GM21423 (cell line): Measurements from ENCODE around the gene TGFBI.

Experiments
- ATAC-seq: cut with Tn5 transposase; IDR thresholded peaks from one replicate; pipeline ENCODE4 v1.9.1; 2021; ENCODE audit warnings: mild to moderate bottlenecking, moderate library complexity; ENCODE audit not compliant: unreplicated experiment

TGFBI gene

DNA sequence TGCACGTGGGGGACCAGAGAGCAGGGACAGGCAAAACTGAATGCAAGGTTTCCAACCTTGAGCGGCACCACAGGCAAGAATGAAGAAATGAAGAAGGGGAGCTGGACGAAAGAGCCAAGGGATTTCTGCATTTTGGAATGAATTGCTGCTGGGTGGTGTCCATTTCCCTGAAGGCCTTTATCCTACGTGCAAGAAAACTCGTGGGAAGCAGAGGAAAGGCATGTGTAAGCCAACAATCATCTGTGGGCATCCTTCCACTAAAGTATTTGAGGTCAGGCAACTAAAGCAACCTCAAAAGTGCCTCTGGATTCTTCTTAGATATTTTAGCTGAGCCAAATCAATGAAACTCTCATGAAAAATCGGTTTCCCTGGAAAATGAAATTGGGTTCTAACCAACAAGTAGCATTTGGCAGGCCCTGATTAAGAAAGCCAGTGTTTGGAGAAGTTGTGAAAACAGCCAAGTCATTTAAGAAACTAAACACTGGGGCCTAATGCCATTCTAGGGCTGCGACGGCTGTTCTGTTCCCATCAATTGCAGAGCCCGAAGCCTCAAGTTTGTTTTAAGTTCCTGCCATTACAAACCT, 4.7 kb upstream of the TGFBI start:
- ATAC-seq = no peak

DNA sequence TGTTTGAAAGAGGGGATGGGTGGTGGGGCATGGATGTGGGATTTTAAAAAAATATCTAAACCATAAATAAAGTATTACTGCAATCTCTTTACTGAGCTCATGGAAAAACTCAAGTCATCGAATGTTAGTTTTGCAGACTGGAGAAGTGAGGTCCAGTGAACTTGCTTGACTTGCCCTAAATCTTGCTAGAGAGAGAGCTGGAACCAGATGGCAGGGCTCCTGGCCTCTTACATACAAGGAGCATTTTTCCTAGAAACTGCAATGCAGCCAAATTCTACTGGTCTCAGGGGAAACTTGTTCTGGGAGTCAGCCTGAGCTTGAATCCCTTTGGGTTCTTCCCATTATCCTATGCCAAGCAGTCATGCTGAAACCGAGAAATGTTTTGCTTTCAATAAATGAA, 2.9 kb upstream of the TGFBI start:
- ATAC-seq = no peak

DNA sequence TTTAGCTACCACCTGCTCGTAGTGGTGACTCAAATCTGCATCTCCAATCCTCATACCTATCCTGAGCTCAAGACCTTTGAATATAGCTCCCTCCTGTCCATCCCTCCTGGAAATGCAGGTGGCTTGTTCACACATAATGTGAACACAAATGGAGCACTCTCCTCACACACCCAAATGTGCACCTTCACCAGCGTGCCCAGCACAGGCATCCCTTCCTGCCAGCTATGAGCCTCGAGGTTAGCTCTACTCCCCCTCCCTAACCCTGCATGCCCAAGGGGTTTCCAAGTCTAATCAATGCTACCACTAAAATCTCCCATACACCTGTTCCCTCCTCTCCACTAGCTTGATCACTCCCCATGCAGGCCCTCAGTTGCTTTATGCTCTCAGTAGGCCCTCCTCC, 2.2 kb upstream of the TGFBI start:
- no peak for ATAC-seq

DNA sequence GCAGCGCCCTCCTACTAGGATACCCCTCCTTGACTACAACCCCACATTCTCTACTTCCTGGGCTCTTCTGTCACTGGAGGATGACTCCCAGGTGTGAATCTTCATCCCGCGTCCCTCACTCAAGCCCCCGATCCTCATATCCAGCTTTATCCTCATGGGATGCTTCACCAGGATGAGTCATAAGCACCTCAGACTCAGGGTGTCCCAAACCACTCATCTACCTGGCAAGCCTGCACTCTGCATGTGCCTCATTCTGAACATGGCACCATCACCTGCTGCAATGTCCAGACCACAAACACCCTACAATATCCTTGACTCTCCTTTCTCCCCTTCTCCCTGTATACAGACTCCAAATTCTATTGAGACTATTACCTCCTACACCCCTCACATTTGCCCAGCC, 1.5 kb upstream of the TGFBI start:
- ATAC-seq = no peak

DNA sequence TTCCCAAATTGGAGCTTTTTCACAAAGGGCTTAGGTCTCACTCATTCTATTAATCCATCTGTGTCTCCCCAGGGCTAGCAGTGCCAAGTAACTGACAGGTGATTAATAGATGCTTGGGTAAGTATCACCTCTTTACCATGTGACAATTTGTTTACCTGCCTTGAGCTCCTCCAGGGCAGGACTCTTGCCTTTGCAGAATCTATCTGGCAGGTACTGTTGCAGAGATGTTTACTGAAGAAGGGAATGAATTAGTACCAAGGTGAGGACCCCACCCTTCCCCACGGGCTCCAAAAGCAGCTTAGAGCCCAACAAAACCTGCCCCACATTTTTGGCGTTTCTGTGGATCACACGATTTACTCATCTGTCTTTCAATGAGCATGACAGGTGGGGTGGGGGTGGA, 698 bp upstream of the TGFBI start:
- ATAC-seq = no peak

DNA sequence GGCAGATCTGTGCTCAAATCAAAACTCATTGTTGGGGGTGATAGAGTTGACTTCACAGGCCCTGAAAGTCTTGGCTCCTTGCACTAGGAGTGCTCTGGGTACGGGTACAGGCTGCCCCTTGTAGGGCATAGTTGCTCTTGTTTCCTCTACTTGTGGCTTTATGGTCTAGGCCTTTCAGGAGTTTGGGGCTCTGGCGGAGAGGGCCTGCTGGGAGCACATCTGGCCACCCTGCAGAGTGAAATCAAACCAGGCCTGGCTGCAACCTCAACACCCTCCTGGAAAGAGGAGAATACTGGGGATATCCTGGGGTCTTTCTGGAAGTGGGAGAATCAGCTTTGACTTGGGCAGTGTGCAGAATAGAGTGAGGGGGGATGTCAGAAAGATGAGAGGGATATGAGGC, 1.5 kb downstream of the TGFBI start:
- no peak for ATAC-seq

DNA sequence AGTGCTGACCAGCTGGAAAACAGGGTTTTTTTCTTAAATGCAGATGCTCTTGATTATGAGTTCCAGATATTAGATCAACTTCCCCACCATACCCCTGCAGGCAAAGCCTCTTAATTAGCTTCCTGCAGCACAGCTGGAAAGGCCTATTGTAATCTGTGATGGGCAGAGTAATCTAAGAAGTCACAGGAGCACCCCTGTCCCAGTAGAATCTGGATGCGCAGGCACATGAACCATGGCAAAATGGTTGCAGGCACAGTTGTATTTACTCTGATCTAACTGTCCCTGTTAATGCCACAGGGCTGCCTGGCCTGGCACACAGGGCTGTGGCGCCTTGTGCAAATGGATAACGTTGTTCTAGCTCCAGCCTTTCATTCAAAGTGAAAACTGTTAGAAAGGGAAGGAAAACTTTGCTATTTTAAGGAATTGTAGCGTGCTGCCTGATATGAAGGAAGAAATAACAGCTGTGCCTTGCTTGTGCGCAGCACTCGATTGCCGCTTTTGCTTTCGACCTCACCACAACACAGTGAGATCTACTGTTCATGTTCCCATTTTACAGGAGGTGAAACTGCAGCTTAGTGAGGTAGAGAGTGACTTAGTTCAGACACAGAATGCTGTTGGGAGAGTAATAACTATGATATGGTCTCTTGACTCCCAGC, 2.3 kb downstream of the TGFBI start:
- ATAC-seq = no peak

DNA sequence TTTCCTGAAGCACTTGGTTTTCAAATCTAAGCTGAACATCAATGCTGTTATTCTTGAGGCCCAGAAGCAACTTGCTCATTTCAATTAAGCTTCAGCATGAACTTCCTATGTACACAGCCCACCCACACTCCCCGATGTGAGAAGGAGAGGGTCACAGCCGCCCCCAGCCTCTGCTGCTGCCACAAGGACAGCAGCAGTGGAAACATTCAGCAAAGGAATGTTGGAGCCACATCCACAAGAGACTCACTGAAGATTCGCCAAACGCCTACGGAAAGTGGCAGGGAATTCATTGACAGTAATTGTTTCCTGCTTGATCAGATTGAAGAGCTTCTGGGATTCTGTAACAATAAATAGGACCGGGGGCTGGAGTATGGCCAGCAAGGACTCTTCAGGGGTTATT, 2.9 kb downstream of the TGFBI start:
- no peak for ATAC-seq

DNA sequence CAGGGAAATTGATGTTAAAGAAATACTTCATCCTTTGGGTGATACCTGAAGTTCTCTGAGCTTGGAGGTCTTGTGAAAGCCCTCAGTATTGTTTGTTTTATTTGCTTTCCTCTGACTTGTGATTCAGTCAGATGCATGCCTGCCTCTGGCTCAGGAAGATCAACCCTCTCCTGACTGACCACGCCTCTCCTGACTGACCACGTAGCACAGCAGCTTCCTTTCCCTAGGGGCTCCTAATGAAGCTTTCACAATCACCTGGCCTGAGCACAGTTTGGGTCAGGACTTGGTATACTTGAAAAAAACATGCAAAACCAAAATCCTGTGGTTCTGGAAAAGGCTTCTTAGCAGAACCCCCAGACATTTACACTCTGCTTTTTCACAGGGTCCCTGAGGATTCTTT, 3.8 kb downstream of the TGFBI start:
- ATAC-seq = no peak

DNA sequence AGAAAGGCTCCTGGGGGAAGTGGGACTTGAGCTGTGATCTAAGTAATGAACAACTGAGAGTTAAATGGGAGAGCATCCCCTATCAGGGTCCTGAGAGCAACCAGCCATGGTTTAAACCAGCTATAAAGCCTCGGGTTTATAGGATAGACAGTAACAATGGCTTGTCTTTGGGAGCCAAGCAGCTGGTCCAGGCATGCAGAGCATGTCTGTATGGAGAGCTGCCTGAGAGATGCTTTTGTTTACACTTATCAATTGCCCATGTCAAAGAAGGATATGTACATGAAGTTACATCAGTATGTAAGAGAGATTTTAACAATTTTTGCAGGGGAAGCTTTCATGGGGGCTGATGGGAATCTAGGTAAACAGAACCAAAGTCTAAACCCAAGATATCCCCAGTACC, 4.4 kb downstream of the TGFBI start:
- ATAC-seq = no peak

DNA sequence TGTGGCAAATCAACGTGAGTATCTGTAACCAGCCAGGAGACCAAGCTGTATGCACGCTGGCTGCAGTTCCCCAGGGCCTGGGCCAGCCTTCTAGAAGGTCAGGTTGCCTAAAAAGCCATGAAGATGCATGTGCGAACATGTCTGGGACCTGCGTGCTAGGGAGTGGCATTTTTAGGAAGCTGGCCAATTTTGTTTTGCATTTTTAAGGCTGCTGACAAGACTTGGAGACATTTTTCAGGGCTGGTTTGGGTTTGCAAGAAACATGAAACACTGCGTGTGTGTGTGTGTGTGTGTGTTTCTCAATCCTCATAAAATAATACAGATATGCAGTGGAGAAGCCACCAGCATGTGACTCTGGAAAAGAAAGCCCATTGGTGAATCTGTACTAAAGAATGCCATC, 5.1 kb downstream of the TGFBI start:
- no peak for ATAC-seq

DNA sequence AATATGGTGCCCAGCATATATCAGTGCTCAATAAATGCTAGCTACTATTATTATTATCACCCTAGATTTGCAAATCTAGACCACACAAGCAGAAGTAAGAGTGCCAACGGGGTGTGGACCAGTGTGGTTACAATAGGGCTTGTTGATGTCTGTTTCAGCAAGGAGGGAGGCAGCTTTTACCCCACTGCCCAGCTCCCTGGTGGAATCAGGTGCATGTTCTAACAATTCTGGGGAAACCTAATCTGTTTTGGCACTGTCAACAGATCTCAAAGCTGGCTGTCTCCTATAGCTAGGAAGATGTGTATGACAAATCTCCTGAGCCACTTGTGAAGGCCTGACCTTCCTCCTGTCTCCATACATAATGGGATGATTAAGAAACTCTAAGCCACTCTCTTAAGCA, 5.7 kb downstream of the TGFBI start:
- ATAC-seq = no peak

DNA sequence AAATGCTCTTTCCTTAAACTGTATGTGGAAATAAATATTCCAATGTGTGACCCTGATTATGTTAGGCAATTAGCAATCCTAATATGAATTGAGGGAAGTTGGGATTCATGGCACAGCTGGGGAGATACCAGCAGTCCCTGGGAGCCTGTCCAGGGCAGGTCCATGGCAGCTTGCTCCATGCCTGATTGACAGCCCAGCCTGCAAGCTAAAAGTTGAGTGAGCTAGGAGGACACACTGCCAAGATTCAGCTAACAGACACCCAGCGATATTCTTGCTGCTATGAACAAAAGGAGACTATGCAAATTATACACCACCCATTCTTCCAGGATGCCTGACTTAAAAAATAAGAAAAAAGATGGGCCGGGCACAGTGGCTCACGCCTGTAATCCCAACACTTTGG, 6.2 kb downstream of the TGFBI start:
- ATAC-seq = no peak

DNA sequence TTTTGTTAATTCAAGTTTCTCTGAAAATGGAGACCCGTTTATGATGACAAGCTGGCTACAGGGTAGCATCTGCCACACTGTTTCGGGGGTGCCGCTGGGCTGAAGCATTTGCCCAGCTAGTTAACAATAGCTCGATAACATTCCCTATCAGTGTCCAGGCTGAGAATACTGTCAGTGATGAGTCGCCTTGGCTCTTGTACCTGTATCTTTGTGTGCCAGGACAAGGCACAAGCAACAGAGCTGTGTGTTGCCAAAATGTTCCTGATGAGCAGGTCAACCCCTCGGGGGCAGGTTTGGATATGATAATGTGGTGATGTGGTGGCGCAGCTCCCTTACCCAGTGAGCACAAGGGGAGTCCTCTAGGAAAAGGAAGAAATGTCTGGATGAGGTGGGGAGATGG, 7.0 kb downstream of the TGFBI start:
- ATAC-seq = no peak

DNA sequence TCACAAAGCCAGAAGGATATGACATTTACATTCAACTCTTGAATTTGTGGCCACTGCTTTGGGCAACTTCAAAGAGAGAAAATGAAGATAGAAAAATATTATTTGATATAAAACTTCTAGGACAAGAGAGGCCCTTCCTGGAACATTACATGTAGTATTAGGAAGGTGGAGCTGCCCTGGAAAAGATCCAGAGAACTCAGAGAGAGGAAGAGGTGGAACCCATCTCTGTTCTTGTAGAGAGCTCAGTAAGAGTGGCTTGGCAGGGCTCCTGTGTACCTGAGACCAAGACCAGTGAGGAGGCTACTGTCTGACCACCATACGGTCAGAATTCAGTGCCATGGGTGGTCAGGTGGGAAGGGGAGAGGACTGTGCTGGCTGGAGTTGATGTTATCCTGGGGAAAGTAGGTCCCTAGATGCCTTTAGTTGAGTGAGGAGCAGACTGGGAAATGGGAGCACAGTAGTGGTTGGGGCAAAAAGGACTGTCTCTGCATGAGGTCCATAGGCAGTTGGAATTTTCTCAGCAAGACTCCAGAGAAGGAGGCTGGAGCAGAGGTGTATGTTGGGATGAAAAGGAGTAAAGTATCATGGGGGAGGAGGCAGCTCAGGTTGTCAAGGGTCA, 7.6 kb downstream of the TGFBI start:
- no peak for ATAC-seq

DNA sequence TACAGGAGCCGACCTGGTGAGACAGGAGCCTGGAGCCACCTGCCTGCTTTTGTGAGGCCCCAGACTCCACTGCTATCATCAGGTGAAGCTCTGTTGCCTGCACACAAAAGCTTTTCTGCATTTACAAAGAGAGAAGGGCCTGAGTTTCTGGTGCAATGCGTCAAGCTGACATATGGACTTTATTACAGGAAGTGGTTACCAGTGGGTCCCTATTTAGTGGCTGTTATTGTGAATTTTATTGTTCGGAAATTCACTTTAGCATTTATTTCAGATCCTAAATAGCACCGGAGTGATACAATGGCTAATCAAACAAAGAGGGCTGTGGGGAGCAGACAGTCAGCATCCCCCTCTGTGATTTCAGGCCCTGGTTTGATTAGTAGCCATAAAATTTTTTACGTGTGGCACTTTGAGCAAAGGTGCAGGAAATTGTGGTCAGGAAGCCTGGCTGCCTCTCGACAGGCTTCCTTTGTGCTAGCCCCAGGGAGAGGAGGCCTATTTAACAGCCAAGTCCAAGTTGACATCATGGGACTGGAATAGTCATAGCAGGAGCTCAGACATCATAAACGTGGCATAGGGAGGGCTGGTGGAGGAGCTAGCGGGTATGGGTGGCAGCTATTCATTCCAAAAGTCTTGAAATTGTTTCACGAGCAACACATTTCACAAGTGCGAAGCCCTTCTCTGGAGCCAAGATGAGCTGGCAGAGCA, 8.4 kb downstream of the TGFBI start:
- peak; percentile 79 for ATAC-seq

DNA sequence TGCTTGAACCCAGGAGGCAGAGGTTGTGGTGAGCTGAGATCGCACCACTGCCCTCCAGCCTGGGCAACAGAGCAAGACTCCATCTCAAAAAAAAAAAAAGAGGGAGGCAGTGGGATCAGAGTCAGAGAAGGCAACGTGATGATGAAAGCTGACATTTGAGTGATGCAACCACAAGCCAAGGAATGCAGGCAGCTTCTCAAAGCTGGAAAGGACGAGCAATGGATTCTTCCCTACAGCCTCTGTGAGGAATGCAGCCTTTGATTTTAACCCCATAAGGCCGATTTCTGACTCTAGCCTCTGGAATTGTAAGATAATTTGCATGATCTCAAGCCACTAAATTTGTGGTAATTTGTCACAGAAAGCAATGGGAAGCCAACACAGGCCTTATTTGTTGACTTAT, 9.8 kb downstream of the TGFBI start:
- ATAC-seq = no peak

DNA sequence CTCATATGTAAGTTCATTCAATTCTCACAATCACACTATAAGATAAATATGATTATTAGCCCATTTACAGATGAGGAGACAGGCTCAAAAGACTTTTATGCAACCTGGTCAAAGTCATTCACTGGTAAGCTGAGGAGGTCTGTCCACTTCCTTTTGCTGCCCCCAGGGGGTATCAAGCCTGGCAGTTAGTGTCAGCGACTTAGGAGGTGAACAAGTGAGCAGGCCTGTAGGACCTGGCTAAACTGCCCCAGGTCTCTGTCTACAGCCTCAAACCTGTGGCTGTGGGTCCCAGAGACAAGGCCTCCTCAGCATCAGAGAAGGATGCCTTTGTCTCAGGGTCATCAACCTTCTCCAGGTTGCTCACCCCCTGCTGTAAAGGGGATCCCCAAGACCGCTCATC, 10.4 kb downstream of the TGFBI start:
- no peak for ATAC-seq

DNA sequence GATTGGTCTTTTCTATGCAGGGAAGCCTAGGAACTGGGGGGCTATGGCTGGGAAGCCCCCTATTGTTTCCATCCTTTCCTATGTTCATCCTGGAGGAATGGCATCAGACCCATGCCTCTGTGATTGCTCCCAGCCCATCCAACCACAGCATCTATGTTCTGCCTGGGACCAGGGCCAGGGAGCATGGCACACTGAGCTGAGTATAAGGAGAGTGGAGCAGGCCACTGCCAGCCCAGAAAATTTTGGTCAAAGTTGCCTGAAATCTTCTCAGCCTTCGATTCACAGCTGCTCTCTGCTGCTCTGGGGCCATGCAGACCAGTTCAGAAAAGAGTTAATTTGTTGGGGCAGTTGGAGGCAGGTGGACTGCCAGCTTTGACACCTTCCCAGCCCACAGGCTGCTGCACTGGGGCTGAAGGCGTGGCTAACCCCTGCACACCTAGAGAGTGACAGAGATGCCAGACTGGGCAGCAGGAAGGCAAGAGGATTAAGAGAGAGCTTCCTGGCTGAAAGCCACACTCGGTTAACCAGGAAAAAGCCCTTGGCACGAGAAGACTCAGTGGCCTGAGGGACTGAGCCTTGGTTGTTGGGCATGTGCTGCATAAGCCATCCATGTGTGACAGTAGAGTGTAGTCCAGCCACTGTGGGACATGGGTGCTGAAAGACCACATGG, 12.1 kb downstream of the TGFBI start:
- ATAC-seq = no peak

DNA sequence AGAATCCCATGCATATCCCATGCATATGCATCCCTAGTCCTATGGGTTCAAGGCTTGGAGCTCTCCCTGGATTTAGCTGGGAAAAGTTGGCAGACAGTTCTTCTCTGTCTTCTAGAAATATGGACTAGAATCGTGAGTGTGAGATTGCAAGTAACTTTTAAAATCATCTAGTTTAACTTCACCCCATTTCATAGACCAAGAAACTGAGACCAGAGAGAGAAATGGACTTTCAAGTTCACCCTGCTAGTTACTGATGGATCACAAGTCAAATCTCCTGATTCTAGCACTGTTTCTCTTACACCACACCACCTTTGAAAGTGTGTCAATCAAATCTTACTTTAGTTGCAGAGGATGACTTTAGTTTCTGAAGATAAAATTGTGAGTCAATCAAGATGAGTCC, 13.4 kb downstream of the TGFBI start:
- ATAC-seq = no peak

DNA sequence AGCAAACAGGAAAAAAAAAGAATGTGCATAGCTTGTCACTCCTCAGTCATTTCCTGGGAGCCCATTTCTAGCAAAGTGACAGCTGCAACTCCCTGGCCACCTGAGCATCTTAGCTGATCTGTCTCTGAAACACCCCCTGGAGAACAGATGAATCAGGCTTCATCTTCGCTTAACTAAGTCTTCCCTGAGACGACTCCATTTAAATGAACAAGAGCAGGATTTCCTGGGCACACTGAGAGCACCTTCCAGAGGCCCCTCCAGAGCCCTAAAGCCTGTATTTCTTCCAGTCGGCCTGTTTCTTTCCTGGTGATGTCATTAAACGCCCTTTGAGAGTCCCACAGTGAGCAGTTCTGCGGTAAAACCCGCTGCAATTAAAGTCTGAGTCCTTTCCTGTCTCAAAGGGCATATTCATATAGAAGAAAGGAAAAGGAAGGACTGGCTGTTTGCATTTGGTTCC, 13.9 kb downstream of the TGFBI start:
- ATAC-seq = no peak

DNA sequence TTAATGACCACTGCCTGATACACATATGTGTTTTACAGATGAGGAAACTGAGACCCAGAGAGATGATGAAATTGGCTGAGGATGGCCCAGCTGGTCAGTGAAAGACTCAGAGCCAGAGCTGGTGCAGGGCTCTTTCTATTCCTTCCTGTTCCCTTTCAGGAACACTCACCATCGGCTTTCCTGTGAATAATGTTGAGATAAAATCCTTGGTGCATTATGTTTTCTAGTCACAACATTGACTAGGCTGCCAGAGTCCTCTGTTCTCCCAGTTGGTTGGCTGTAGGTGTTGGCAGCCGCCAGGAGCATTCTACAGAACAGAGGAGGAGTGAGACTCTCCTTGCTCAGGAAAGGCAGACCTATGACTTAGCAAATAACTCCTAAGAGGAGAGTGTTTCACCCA, 14.8 kb downstream of the TGFBI start:
- ATAC-seq = no peak
